Keratinocyte (primary cell): Measurements from ENCODE around the gene TLCD3B.

ENCODE experiments used
- CTCF ChIP-seq, 3 experiments: IDR thresholded peaks in 1 of 3; conservative IDR thresholded peaks in 1 of 3; optimal IDR thresholded peaks in 1 of 3; 2 replicates in 2 of 3; 3 replicates in 1 of 3; pipeline versions ENCODE3 to v1.5.1; 2011; ENCODE audit warnings: low read length in 3 of 3, mild to moderate bottlenecking in 3 of 3, moderate library complexity in 2 of 3, control low read depth in 1 of 3, inconsistent platforms in 1 of 3; ENCODE audit not compliant: insufficient read depth in 2 of 3; ENCODE audit errors: extremely low read depth in 1 of 3
- EZH2 ChIP-seq: IDR thresholded peaks from one replicate; pipeline ENCODE4 v1.6.1; 2012; ENCODE audit warnings: inconsistent platforms, mild to moderate bottlenecking, low read length, moderate library complexity

GRCh38 chr16:29991571-29991904 lies 39.5 kb downstream of the TLCD3B start:
- TF ChIP-seq EZH2, result no peak
- no peak for TF ChIP-seq CTCF (optimal IDR thresholded peaks at IDR 0.05 in 1 of 3, IDR thresholded peaks at IDR 0.05 in 1 of 3, conservative IDR thresholded peaks at IDR 0.05 in 1 of 3; ENCODE audit: extremely low read depth in 1 of 3, insufficient read depth in 2 of 3, low read length in 3 of 3)
